Gastroesophageal sphincter (tissue), 4 donors: ENCODE data around the gene ALDH3B1. TPM values are rescaled to one million over a fixed set of nuclear protein-coding genes. Genes with fewer than 3 reads are reported as not detected.
A peak's percentile ranks its signal among the peaks of the same experiment; 100 is the strongest.

Experiments
- ATAC-seq: fragments of 150-250 bp; one replicate; pipeline ENCODE4 v1.9.1; 2016; ENCODE audit warnings: mild to moderate bottlenecking, moderate library complexity
- H3K27ac ChIP-seq, 4 donors: fragments of 200-600 bp; sonication (generic) in 3 of 4; 1 replicate in 3 of 4; 2 replicates in 1 of 4; pipeline ENCODE4 v1.5.1; 2016 to 2019
- H3K27me3 ChIP-seq: fragments of 200-600 bp; sonication (generic); one replicate; pipeline ENCODE4 v1.5.1; 2019
- H3K36me3 ChIP-seq, 2 donors: fragments of 200-600 bp; sonication (generic); one replicate each; pipeline ENCODE4 v1.5.1; 2019; ENCODE audit warnings: control low read depth in 1 of 2
- H3K4me1 ChIP-seq, 3 donors: fragments of 200-600 bp; sonication (generic); 1 replicate in 2 of 3; 2 replicates in 1 of 3; pipeline ENCODE4 v1.5.1; 2016 to 2019; ENCODE audit warnings: control low read depth in 2 of 3
- H3K4me3 ChIP-seq, 2 donors: fragments of 200-600 bp; sonication (generic); one replicate each; pipeline ENCODE4 v1.5.1; 2019; ENCODE audit warnings: mild to moderate bottlenecking in 1 of 2, moderate library complexity in 1 of 2
- H3K9me3 ChIP-seq, 3 donors: fragments of 200-600 bp; sonication (generic); one replicate each; pipeline ENCODE4 v1.5.1; 2017 to 2019; ENCODE audit warnings: control low read depth in 2 of 3
- CTCF ChIP-seq, 4 experiments: fragments of 200-600 bp in 2 of 4; fragments of 450-650 bp in 2 of 4; sonication (generic) in 1 of 4; IDR thresholded peaks; one replicate each; pipeline ENCODE4 v1.5.1; 2017 to 2019; ENCODE audit warnings: antibody characterized with exemption in 4 of 4, mild to moderate bottlenecking in 2 of 4, moderate library complexity in 2 of 4
- EP300 ChIP-seq: sonication (generic); formaldehyde crosslinking; IDR thresholded peaks from one replicate; pipeline ENCODE4 v1.6.1; 2017; ENCODE audit warnings: antibody characterized with exemption, mild to moderate bottlenecking
- POLR2A ChIP-seq, 2 donors: fragments of 450-650 bp; IDR thresholded peaks; one replicate each; pipeline ENCODE4 v1.6.1; 2017; ENCODE audit warnings: antibody characterized with exemption in 2 of 2, mild to moderate bottlenecking in 2 of 2, moderate library complexity in 1 of 2
- POLR2AphosphoS5 ChIP-seq: sonication (generic); formaldehyde crosslinking; IDR thresholded peaks from one replicate; pipeline ENCODE4 v1.6.1; 2017; ENCODE audit warnings: antibody characterized with exemption
- WGBS, 2 donors: methylation state at CpG; one replicate each; pipeline ENCODE4 v1.1.5; 2018; ENCODE audit warnings: low coverage in 1 of 2; 5-methylcytosine and 5-hydroxymethylcytosine counted together
- total RNA-seq, 4 donors: library from RNA; depleted of rRNA; stranded (reverse); fragments of >200 nt; gene quantifications; one replicate each; pipeline ENCODE4 v1.1.0, GENCODE V29; 2016

ALDH3B1 gene
- total RNA-seq, 4 donors from 2014 or later, result 6.4 to 15.1 (median 11.2) TPM

- TF ChIP-seq POLR2AphosphoS5, result peak; percentile 55
- no peak for TF ChIP-seq CTCF (IDR thresholded peaks at IDR 0.05)
- peak in 1 of 2 donors; percentile 61 for TF ChIP-seq POLR2A (IDR thresholded peaks at IDR 0.05)
- no peak for TF ChIP-seq EP300
- Histone ChIP-seq H3K9me3 (no peaks in the 10 kb centered on the region), H3K4me1 (peaks cover 0 to 40% (median 18%) of the 10 kb centered on the region in 3 donors), H3K36me3 (peaks cover 0 to 46% of the 10 kb centered on the region in 2 donors), H3K4me3 (peak within 1 kb of the TSS; percentile 87 to 92), H3K27ac (peak within 1 kb of the TSS; percentile 85 to 92 (median 90)), H3K27me3 (no peaks in the 10 kb centered on the region)
- WGBS, 2 donors, result 0 to 1% methylated on average over 1 to 18 of the region's 56 CpGs
- ATAC-seq, result peak; percentile 99
Observed at GRCh38 chr11:68030318-68031143, 20.4 kb downstream of the ALDH3B1 start, which contains the start of gene NDUFS8. Gene NDUFS8, plus strand, starts transcription at chr11:68030681. Its CDS starts 1,471 bp downstream, at chr11:68032152.

- H3K4me1 ChIP-seq, result peaks cover 0 to 42% (median 18%) of the 10 kb centered on the region in 3 donors
- 0 to 10% methylated on average over 3 to 10 of the region's 10 CpGs for WGBS, 2 donors
- H3K27ac ChIP-seq, result peak overlapping the region; percentile 85 to 92 (median 90)
- H3K36me3 ChIP-seq, result peaks cover 0 to 47% of the 10 kb centered on the region in 2 donors
- H3K9me3 ChIP-seq, result no peaks in the 10 kb centered on the region
- H3K4me3 ChIP-seq, result peak overlapping the region; percentile 87 to 92
- no peak for ATAC-seq
- TF ChIP-seq POLR2AphosphoS5 (no peak), CTCF (IDR thresholded peaks at IDR 0.05) (no peak), POLR2A (IDR thresholded peaks at IDR 0.05) (no peak), EP300 (no peak)
- no peaks in the 10 kb centered on the region for H3K27me3 ChIP-seq
Observed at GRCh38 chr11:68031144-68031464, 21.0 kb downstream of the ALDH3B1 start.

- WGBS, 2 donors, result 71 to 88% methylated on average over 2 to 9 of the region's 9 CpGs
- peaks cover 0 to 56% of the 10 kb centered on the region in 2 donors for H3K36me3 ChIP-seq
- H3K4me3 ChIP-seq, result peak overlapping the region in 1 of 2 donors; percentile 87
- no peaks in the 10 kb centered on the region for H3K27me3 ChIP-seq
- no peak for ATAC-seq
- peak overlapping the region in 3 of 4 donors; percentile 89 to 92 (median 91) for H3K27ac ChIP-seq
- peaks cover 0 to 51% (median 18%) of the 10 kb centered on the region in 3 donors for H3K4me1 ChIP-seq
- TF ChIP-seq CTCF (IDR thresholded peaks at IDR 0.05), result no peak
- no peak for TF ChIP-seq POLR2AphosphoS5
- TF ChIP-seq EP300, result no peak
- TF ChIP-seq POLR2A (IDR thresholded peaks at IDR 0.05), result no peak
- no peaks in the 10 kb centered on the region for H3K9me3 ChIP-seq
Observed at GRCh38 chr11:68032003-68032402, 21.9 kb downstream of the ALDH3B1 start.

GRCh38 chr11:68032997-68033707 lies 23.0 kb downstream of the ALDH3B1 start:
- Histone ChIP-seq H3K36me3 (peaks cover 0 to 49% of the 10 kb centered on the region in 2 donors), H3K27me3 (no peaks in the 10 kb centered on the region), H3K9me3 (no peaks in the 10 kb centered on the region), H3K4me1 (peaks cover under 1 to 62% (median 25%) of the 10 kb centered on the region in 3 donors), H3K4me3 (no peak overlapping the region), H3K27ac (peak overlapping the region in 2 of 4 donors; percentile 29 to 91)
- ATAC-seq, result no peak
- TF ChIP-seq POLR2A (IDR thresholded peaks at IDR 0.05), result no peak
- TF ChIP-seq EP300, result no peak
- no peak for TF ChIP-seq POLR2AphosphoS5
- no peak for TF ChIP-seq CTCF (IDR thresholded peaks at IDR 0.05)
- WGBS, 2 donors, result 100% methylated on average over 1 of the region's 29 CpGs; no CpG with 5 or more reads in 1 of the 2 donors
